ENCODE data around the gene CCL19. TPM values are rescaled to one million over a fixed set of nuclear protein-coding genes. Genes with fewer than 3 reads are reported as not detected.
"Not testable (repeated sequence)": the region's sequence is repeated elsewhere in the genome, so short reads cannot be mapped to it uniquely, and the experiment has no call there.

The CCL19 gene
- total RNA-seq: not detected in 2 replicates

DNA sequence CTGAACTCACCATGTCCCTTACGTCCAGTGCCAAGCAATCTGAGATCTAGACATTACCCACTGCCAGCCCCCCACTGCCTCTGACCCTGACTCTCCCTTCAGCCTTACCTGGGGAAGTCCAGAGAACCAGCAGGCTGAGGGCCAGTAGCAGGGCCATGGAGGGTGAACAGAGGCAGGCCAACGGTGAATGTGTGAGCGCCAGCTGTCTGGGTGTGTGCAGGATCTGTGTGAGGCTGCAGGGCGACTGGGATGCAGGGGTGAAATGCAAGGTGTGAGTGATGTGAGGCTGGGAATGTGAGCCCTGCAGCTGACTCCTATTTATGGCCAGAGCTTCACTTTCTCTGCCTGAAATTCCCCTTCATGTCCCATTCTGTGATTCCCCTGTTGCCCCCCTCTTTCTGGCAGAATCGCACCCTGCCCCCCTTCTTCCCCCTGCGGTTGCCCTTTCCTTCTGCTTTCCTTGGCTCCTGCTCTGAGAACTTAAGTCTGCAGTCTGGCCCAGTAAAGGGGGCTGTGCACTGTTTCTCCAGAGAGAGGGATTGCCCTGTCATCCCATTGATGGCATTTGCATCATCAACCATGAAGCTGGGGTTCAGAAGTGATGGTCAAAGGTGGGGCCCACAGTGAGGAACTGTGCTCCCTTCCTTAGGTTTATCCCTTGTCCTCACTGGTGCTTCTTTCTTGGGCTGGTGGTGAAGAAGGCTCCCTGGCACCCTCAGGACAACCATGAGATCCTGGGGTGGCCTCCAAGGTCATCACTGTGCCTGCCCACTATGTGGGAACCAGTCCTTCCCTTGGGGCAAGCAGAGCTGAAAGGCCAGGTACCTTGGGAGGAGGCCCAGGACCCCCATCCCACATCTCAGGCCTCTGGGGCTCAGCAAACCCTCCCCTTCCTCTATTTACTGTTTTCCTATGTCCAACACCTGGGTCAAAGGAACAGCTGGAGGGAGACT lies at the start of gene CCL19:
CCL19 (minus strand) TSS at position 294 of the 953 bp plus-strand sequence; CDS start at position 157, 137 bp downstream.
- DNase-seq (ENCODE audit: low read depth in 2 of 2): no peak

DNA sequence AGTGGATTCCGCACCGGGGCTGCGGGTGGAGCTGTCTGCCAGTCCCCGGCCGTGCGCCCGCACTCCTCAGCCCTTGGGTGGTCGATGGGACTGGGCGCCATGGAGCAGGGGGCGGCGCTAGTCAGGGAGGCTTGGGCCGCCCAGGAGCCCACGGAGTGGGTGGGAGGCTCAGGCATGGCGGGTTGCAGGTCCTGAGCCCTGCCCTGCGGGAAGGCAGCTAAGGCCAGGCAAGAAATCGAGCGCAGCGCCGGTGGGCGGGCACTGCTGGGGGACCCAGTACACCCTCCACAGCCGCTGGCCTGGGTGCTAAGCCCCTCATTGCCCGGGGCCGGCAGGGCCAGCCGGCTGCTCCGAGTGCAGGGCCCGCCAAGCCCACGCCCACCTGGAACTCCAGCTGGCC lies 49.1 kb upstream of the CCL19 start:
- not testable (repeated sequence) for DNase-seq (ENCODE audit: low read depth in 2 of 2)

DNA sequence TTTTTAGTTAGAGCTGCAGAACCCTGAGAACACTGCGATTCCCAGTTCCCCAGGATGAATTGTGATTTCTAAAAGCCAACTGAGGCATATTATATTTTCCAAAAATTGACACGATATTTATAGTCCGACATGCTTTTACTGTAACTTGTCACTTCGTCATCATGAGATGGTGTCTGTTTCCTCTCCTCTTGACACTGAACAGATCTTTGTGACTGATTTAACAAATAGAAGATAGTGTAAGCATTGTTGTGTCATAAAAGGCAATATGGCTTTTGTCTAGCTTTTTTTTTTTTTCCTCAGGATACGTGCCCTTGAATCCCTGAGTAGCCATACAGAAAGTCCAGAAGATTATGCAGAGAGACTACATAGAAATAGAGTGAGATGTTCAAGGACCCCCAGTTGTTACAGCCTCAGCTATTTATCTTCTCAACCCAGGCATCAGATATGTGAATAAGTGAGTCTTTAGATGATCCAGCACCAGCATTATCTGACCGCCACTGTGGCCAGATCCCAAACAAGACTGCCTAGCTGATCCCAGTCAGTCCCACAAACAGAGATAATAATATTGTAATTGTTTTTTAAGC lies 46.7 kb upstream of the CCL19 start:
- DNase-seq (ENCODE audit: low read depth in 2 of 2): no peak

DNA sequence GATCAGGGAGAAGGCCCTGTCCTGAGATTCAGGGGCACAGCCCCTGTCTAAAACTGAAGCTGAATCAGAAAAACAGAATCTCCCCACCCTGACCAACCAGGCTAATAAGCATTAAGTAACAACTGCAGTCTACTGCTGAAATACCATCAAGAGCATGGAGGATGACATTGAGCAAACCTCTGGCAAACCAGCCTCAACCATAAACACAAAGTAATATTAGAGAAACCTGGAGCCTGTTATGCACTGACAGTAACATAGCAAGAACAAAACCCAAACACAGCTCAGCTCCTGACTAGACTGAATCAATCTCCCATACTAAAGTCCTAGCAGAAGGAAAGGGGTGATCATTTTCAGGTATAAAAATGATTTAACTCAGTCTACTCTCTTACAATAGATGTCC lies 43.6 kb upstream of the CCL19 start:
- no peak for DNase-seq (ENCODE audit: low read depth in 2 of 2)

DNA sequence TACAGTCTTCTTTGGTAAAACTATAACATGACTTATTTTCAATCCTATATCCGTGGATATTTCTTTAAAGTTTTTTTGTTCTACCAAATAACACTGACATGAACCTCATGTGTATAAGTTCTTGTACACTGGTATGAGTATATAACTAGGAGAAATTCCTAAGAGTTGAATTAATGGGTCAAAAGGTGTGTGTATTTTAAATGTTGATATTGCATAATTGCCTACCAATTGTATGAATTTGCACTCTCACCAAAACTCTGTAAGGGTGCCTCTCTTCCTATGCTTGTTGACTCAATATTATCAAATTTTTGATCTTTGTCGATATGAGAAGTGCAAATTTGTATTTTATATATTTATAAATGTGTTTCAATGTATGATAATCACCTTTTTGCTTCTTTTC lies 41.8 kb upstream of the CCL19 start:
- DNase-seq (ENCODE audit: low read depth in 2 of 2): no peak

DNA sequence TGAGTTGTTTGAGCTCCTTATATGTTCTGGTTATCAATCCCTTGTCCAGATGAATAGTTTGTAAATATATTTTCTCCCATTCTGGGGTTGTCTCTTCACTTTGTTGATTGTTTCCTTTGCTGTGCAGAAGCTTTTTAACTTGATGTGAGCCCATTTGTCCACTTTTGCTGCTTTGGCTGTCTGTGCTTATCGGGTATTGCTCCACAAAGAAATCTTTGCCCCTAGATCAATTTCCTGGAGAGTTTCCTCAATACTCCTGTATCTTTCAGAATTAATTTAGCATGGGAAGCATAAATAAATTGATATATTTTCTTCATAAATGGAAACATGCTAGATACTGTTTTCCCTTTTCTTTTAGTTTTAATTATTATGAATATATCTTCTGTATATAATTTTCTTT lies 41.4 kb upstream of the CCL19 start:
- DNase-seq (ENCODE audit: low read depth in 2 of 2): no peak

DNA sequence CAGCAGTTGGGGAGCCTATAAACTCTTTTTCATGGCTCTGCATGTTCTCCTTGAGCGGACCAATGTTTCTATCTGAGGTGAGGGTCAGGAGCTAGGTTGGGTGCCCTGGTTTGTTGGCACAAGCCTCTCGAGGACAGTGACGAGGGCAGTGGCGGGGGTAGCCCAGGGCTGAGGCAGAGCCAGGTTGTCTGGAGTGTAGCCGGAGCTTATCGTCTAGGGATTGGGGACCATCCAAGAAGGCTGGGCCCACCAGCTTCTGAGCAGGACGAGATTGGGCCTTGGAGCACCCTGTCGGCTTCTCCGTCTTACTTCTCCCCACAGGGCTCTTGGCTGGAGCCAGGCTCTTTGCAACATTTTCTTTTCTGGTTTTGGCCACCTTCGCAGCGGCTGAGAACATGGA lies 32.1 kb upstream of the CCL19 start:
- no peak for DNase-seq (ENCODE audit: low read depth in 2 of 2)

DNA sequence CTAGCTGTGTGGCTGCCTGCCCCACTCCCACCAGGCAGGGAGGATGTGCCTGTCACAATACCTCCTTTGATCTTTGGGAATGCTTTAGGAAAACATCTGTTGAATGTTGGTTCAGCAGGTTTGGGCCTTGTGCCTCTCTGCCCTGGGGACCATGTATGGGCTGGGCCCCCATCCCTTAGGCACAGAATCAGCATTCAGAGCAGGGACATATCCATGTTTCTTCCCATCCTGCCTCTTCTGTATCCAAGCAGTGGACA lies 28.6 kb upstream of the CCL19 start:
- not testable (repeated sequence) for DNase-seq (ENCODE audit: low read depth in 2 of 2)

DNA sequence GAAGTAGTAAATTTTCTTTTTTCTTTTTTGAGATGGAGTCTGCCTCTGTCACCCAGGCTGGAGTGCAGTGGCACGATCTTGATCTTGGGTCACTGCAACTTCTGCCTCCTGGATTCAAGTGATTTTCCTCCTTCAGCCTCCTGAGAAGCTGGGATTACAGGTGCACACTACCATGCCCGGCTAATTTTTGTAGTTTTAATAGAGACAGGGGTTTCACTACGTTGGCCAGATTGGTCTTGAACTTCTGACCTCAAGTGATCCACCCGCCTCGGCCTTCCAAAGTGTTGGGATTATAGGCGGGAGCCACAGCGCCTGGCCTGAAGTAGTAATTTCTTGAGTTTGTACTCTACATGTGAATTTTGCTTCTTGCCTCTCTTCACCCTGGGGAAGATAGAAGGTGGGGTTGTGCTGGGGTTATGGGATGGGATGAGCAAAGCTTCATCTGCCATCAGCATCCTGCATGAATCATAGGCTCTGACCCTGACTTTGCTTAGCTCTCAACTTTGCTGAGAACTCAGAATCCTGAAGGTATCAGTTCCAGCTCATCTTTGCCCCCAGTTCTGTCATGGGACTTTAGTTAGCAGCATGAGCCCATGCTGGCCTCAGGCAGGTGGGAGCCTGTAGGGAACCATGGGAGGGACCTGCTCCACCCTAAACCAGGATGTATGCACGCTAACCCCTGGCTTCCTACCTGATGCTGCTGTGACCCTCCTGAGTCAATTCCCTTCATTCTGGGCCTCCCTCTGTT lies 28.1 kb upstream of the CCL19 start:
- DNase-seq (ENCODE audit: low read depth in 2 of 2): peak in 1 of 2 donors; percentile 38

DNA sequence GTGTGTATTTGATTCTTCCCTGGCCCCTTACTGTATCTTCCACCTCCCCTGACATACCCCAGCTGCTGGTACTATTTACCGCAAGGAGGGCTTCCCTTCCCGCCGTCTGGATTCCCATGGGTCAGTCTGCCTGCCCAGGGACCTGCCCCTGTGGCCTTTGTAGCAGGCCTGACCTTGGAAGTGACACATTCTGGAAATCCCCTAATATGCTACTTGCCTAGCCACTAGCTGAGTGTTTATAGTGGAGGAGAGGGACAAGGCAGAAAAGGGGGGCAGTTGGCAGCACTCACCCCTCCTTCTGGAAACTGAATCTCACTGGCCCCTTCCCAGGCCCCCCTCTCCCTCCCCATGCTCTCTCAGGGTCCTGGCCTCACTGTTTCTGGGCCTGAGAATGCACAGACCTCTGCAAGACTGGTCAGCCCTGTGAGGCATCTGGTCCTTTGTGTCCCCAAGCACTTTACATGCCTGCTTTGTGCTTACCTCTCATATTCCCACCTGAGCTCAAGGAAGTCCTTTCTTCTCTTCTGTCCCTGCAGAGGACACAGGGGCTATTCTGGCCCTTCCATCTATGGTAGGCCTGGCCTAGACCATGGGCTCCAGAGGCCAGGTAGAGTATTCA lies 27.0 kb upstream of the CCL19 start:
- DNase-seq (ENCODE audit: low read depth in 2 of 2): peak in 1 of 2 donors; percentile 19

DNA sequence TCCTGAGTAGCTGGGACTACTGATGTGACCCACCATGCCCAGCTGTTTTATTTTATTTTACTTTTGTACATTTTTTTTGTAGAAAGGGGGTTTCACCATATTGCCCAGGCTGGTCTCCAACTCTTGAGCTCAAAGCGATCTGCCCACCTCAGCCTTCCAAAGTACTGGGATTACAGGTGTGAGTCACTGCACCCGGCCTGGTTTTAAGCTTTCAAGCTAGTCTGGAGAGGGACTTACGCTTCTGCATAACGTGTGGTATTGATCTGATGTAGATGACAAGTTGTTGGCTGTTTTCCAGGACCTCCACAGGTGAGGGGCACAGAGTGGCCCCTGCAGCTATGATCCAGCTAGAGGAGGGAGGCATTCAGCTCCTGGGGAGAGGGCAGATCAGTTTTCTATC lies 25.6 kb upstream of the CCL19 start:
- no peak for DNase-seq (ENCODE audit: low read depth in 2 of 2)

DNA sequence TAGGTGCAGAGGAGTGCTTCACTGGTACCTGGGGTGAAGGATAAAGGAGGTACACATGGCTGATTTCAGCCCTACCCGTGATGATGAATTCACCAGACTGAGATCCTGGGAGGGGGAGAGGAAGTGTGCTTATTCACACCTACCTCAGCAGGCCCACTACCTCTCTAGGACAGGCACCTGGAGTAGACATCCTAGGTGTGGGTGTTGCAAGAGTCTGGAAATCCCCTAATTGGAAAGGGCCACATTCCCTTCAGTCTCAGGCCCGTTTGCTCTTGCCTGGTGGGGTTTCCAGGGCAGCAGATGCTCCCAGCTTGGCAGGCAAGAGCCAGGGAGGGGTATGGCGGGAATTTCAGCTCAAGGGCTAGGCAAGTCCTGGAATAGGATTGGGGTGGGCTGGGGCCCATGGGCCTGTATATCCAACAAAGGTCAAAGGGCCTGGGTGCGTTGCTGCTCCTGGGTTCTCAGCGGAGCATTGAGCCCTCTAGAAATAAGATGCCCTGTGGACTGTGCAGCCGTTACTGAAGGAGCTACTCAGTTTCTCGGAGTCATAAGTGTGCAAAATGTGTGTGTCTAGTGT lies 24.7 kb upstream of the CCL19 start:
- no peak for DNase-seq (ENCODE audit: low read depth in 2 of 2)

DNA sequence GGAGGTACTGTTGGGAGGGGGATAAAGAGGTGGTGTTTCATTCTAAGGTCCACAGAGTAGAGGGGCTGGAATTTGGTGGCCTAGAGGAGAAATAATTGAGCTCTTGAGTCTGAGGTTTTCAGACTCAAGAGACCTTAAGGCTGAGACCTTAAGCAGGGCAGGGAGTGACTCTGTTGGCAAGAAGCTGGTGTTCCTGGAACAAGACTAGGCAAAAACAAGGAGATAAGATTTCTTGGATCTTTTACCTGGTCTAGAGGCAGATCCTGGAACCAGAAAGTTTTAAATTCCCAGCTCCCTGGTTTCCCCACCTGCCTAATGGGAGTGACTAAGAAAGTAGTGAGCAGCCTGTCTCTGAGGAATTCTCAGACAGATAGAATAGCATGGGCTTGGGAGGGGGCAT lies 22.9 kb upstream of the CCL19 start:
- no peak for DNase-seq (ENCODE audit: low read depth in 2 of 2)

DNA sequence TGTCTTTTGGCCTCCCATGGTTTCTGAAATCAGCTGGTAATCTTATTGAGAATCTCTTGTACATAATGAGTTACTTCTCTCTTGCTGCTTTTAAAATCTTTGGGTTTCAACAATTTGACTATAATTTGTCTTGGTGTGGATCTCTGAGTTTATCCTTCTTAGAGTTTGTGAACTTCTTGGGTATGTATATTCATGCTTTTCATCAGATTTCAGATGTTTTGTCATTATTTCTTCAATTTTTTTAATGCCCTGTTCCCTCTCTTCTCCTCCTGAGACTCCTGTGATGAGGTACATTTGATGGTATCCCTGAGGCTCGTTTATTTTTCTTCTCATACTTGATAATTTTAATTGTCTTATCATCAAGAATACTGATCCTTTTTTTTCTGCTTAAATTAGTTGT lies 21.1 kb upstream of the CCL19 start:
- no peak for DNase-seq (ENCODE audit: low read depth in 2 of 2)

DNA sequence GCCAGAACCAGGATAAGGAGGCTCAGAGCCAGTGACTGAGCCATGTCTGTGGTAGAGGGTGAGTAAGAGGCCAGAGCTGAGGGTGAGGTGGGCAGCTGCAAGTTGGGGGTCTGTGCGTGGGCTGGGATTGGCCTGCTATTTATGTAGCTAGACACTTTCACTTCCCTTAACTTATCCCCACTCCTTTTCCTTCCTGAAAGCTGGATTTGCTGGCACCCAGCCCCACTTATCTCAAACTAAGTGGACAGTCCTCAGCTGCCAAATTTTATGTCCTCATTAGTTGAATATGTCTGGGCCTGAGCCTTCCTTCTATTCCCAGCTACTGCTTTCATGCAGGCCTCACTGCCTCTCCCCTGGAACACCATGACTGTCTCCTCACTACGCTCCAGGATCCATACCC lies 18.9 kb upstream of the CCL19 start, which contains the start of gene CCL21:
CCL21 (minus strand) TSS at position 114 of the 400 bp plus-strand sequence; CDS start at position 44, 70 bp downstream.
- peak; percentile 30 to 38 for DNase-seq (ENCODE audit: low read depth in 2 of 2)

DNA sequence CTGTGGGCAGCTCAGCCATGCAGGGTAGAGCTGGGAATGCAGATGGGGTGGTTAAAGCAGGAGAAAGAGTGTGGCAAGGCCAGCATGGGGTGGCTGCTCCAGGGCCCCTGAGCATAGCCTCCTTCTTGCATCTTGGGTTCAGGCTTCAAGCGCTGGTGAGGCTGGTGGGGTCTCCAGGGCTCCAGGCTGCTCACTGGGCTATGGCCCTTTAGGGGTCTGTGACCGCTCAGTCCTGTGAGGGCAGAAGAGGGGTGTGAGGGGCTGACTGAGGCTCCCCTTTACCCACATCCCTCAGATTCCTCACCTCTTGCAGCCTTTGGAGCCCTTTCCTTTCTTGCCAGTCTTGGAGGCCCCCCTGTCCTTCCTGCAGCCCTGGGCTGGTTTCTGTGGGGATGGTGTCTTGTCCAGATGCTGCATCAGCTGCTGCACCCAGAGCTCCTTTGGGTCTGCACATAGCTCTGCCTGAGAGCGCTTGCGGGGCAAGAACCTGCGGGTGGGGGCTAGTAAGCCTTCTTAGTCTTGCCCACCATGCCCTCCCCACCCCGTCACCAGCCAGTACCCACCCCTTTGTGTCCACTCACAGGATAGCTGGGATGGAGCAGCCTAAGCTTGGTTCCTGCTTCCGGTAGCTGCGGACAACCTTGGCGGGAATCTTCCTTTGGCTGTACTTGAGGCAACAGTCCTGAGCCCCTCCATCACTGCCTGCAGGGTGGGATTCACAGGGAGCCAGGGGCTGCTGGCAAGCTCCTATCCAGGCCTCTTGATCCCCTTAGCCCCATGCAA lies 18.3 kb upstream of the CCL19 start:
- DNase-seq (ENCODE audit: low read depth in 2 of 2): no peak

DNA sequence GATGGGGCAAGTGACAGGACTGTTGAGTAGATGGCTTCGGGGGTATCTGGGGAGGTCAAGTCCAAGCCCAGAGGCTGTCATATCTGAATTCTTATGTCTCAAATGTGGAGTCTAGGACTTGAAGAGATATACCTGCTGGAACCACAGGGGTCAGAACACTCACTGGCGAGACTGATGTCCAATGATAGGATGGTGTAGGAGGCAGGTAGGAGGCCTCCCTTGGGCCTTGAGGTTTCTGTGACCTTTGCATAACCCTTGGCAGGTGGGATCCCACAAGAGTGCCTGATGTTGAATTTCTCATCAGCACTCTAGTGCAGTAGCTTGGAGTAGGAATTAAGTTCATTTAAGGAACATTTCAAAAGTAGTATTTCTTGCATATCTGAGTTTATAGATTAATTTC lies 16.1 kb upstream of the CCL19 start:
- no peak for DNase-seq (ENCODE audit: low read depth in 2 of 2)

DNA sequence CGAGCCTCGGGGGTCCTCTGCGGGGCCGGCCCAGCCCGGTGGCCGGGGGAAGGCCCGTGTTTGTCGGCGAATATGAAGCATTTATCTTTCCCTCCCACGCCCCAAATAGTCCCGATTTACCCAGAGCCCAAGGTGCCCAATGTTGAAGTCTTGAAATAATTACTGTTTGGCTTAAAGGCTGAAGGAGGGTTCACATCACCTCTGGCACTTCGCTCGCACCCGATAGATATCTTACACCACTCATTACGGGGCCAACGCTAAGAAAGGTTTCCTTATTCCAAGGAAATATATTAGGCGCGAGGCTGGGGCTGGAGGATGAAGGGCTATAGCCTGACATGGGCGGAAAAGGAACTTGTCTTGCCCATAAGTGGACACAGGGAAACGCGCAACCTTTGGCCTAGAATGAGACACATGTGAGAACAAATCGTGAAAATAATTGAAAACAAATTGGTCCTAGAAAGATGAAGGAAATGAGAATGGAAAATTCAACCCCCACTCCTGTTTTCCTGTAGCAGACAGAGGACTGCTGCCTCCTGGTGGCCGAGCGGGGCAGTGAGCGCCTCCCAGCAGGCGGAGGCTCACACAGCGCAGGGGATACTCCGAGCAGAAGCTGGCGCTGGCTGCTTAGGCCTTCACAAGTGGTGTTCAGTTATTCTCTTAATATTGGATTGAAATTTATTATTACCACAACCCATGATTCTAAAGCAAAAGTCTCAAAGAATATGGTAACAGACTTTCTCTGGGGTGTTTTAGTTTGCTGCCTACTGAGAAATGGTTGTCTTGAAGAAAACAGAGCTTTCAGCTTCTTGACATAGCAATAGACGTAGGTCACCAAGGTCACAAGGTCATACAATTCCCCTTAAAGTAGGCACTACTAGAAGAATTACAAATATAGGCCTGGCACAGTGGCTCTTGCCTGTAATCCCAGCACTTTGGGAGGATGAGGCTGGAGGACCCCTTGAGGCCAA lies 11.0 kb upstream of the CCL19 start:
- peak; percentile 85 to 89 for DNase-seq (ENCODE audit: low read depth in 2 of 2)

DNA sequence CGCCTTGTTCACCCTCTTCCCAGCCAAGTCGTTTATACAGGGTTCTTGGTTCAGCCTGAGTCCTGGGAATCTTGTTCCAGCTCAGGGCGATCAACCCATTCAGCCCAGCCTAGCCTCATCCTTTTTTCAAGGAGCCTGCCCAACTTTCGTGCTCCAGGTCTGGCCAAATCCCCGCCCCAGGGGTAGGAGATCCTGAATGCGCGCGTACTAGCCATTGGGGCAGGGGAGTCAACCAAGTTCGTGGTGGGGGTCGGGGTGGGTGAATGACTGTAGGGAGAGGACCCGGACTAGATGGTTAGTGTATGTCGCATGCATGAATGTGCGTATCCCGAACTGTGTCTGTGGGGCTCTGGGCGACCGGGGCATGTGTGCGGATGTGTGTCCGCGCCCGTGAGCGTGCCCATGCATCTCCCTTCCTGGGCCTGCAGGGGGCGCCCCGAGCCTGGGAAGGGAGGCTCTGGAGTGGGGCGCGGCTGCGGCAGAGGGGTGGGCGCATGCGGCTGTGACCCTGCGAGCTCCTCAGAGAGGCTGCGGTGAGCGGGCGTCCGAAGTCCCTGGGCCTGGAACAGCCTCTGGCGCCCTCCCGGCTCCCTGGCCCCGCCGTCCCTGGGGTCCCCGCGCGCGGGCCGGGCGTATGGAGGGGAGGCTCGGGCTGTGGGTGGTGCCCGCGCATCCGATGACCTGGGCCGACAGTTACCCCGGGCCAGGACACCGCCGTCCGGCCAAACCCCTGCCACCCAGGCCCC lies 10.1 kb upstream of the CCL19 start:
- DNase-seq (ENCODE audit: low read depth in 2 of 2): peak in 1 of 2 donors; percentile 64
